ENCODE results near the gene LRRC75B. TPM values are rescaled to one million over a fixed set of nuclear protein-coding genes. Genes with fewer than 3 reads are reported as not detected.
"Not testable (repeated sequence)": the region's sequence is repeated elsewhere in the genome, so short reads cannot be mapped to it uniquely, and the experiment has no call there.

LRRC75B gene
- polyA plus RNA-seq, 3 donors from 2014 or later: 2.1 to 2.9 (median 2.7) TPM

GRCh38 chr22:24566899-24567511 is 25.9 kb downstream of the LRRC75B start:
- peaks cover 0 to 16% (median 12%) of the 10 kb centered on the region in 3 donors for H3K36me3 Mint-ChIP-seq
- H3K9me3 Mint-ChIP-seq: no peaks in the 10 kb centered on the region
- no peak overlapping the region for H3K4me3 Mint-ChIP-seq
- H3K27me3 Mint-ChIP-seq (ENCODE audit: low read depth in 3 of 3): no peaks in the 10 kb centered on the region
- peaks cover 27 to 44% of the 10 kb centered on the region in 2 donors for H3K4me1 Mint-ChIP-seq
- H3K27ac Mint-ChIP-seq: peak overlapping the region in 4 of 6 donors; percentile 22 to 67 (median 37)
- no peak for DNase-seq

GRCh38 chr22:24565077-24565476 is 27.8 kb downstream of the LRRC75B start:
- peaks cover 0 to 9% (median 4%) of the 10 kb centered on the region in 3 donors for H3K36me3 Mint-ChIP-seq
- H3K27me3 Mint-ChIP-seq (ENCODE audit: low read depth in 3 of 3): no peaks in the 10 kb centered on the region
- no peak overlapping the region for H3K4me3 Mint-ChIP-seq
- no peak for DNase-seq
- no peaks in the 10 kb centered on the region for H3K9me3 Mint-ChIP-seq
- peaks cover 29 to 51% of the 10 kb centered on the region in 2 donors for H3K4me1 Mint-ChIP-seq
- H3K27ac Mint-ChIP-seq: peak overlapping the region in 1 of 6 donors; percentile 15

GRCh38 chr22:24564376-24565058 is 28.4 kb downstream of the LRRC75B start:
- Mint-ChIP-seq H3K27ac (peak overlapping the region; percentile 7 to 83 (median 51)), H3K36me3 (peaks cover 0 to 6% (median 4%) of the 10 kb centered on the region in 3 donors), H3K4me3 (peak overlapping the region in 2 of 5 donors; percentile 27 to 35), H3K9me3 (no peaks in the 10 kb centered on the region), H3K27me3 (ENCODE audit: low read depth in 3 of 3) (no peaks in the 10 kb centered on the region), H3K4me1 (peaks cover 29 to 57% of the 10 kb centered on the region in 2 donors)
- no peak for DNase-seq

- Mint-ChIP-seq H3K4me3 (no peak overlapping the region), H3K9me3 (no peaks in the 10 kb centered on the region), H3K4me1 (peaks cover 38 to 70% of the 10 kb centered on the region in 2 donors), H3K27me3 (ENCODE audit: low read depth in 3 of 3) (no peaks in the 10 kb centered on the region), H3K36me3 (peaks cover 0 to 15% (median 4%) of the 10 kb centered on the region in 3 donors), H3K27ac (no peak overlapping the region)
- no peak for DNase-seq
Measured at GRCh38 chr22:24563246-24563645, 29.6 kb downstream of the LRRC75B start.

- Mint-ChIP-seq H3K4me3 (no peak overlapping the region), H3K27me3 (ENCODE audit: low read depth in 3 of 3) (peaks cover 4 to 9% (median 4%) of the 10 kb centered on the region in 3 donors), H3K9me3 (no peaks in the 10 kb centered on the region), H3K36me3 (peaks cover 0 to 24% (median 0%) of the 10 kb centered on the region in 3 donors), H3K27ac (peak overlapping the region in 1 of 6 donors; percentile 7), H3K4me1 (peaks cover 51 to 76% of the 10 kb centered on the region in 2 donors)
- no peak for DNase-seq
Measured at GRCh38 chr22:24559471-24559870, 33.4 kb downstream of the LRRC75B start.

GRCh38 chr22:24555165-24556039 is 37.5 kb downstream of the LRRC75B start, which contains the start of gene SNRPD3:
Gene SNRPD3, plus strand, starts transcription at chr22:24555999. Its CDS starts 1,676 bp downstream, at chr22:24557675.
- peak within 1 kb of the TSS; percentile 95 to 99 (median 97) for H3K27ac Mint-ChIP-seq
- peaks cover 56 to 78% of the 10 kb centered on the region in 2 donors for H3K4me1 Mint-ChIP-seq
- H3K36me3 Mint-ChIP-seq: peaks cover 0 to 22% (median 0%) of the 10 kb centered on the region in 3 donors
- H3K27me3 Mint-ChIP-seq (ENCODE audit: low read depth in 3 of 3): peaks cover 4 to 11% (median 6%) of the 10 kb centered on the region in 3 donors
- no peaks in the 10 kb centered on the region for H3K9me3 Mint-ChIP-seq
- peak; percentile 96 to 98 (median 97) for DNase-seq
- peak within 1 kb of the TSS; percentile 94 to 98 (median 97) for H3K4me3 Mint-ChIP-seq

GRCh38 chr22:24554313-24555164 is 38.3 kb downstream of the LRRC75B start, which contains the start of gene GUCD1:
Gene GUCD1, minus strand, starts transcription at chr22:24555138. Its CDS starts 147 bp downstream, at chr22:24554991.
- H3K36me3 Mint-ChIP-seq: peaks cover 0 to 22% (median 0%) of the 10 kb centered on the region in 3 donors
- DNase-seq: peak in 2 of 3 donors; percentile 24 to 29
- H3K4me3 Mint-ChIP-seq: peak within 1 kb of the TSS; percentile 94 to 98 (median 97)
- peaks cover 58 to 74% of the 10 kb centered on the region in 2 donors for H3K4me1 Mint-ChIP-seq
- H3K9me3 Mint-ChIP-seq: no peaks in the 10 kb centered on the region
- H3K27ac Mint-ChIP-seq: peak within 1 kb of the TSS; percentile 95 to 99 (median 97)
- peaks cover 4 to 11% (median 6%) of the 10 kb centered on the region in 3 donors for H3K27me3 Mint-ChIP-seq (ENCODE audit: low read depth in 3 of 3)

GRCh38 chr22:24553597-24554312 is 39.1 kb downstream of the LRRC75B start:
- Mint-ChIP-seq H3K27me3 (ENCODE audit: low read depth in 3 of 3) (peaks cover 4 to 11% (median 6%) of the 10 kb centered on the region in 3 donors), H3K4me1 (peaks cover 54 to 67% of the 10 kb centered on the region in 2 donors)
- no peak for DNase-seq

GRCh38 chr22:24552503-24553286 is 40.2 kb downstream of the LRRC75B start:
- DNase-seq, H3K9me3 Mint-ChIP-seq: not testable (repeated sequence)
- Mint-ChIP-seq H3K27me3 (ENCODE audit: low read depth in 3 of 3) (peaks cover 4 to 11% (median 6%) of the 10 kb centered on the region in 3 donors), H3K27ac (peak overlapping the region in 2 of 6 donors; percentile 76 to 80), H3K4me3 (peak overlapping the region in 4 of 5 donors; percentile 15 to 97 (median 66)), H3K4me1 (peaks cover 44 to 56% of the 10 kb centered on the region in 2 donors), H3K36me3 (peaks cover 0 to 11% (median 4%) of the 10 kb centered on the region in 3 donors)

More at GRCh38 chr22:24553597-24554312, 39.1 kb downstream of the LRRC75B start:
- Mint-ChIP-seq H3K36me3 (peaks cover 0 to 14% (median 0%) of the 10 kb centered on the region in 3 donors), H3K9me3 (no peaks in the 10 kb centered on the region), H3K4me3 (peak overlapping the region; percentile 92 to 98 (median 94)), H3K27ac (peak overlapping the region; percentile 92 to 96 (median 95))

GRCh38 chr22:24550902-24551435 is 41.9 kb downstream of the LRRC75B start:
- H3K4me3 Mint-ChIP-seq: no peak overlapping the region

More at GRCh38 chr22:24550902-24551435, 41.9 kb downstream of the LRRC75B start:
- Mint-ChIP-seq H3K36me3 (peaks cover 4 to 15% (median 4%) of the 10 kb centered on the region in 3 donors), H3K27me3 (ENCODE audit: low read depth in 3 of 3) (peaks cover 4 to 10% (median 6%) of the 10 kb centered on the region in 3 donors), H3K4me1 (peaks cover 26 to 39% of the 10 kb centered on the region in 2 donors), H3K27ac (peak overlapping the region in 1 of 6 donors; percentile 23), H3K9me3 (no peaks in the 10 kb centered on the region)
- no peak for DNase-seq
